GM19395 (cell line): ENCODE data around the gene TOX2.

Experiments used
- ATAC-seq: cut with Tn5 transposase; IDR thresholded peaks from one replicate; pipeline ENCODE4 v1.9.1; 2021; ENCODE audit warnings: mild to moderate bottlenecking, moderate library complexity; ENCODE audit not compliant: unreplicated experiment

Gene TOX2

GRCh38 chr20:43994486-43995100, 79.9 kb downstream of the TOX2 start:
- ATAC-seq, result no peak

- no peak for ATAC-seq
Observed at GRCh38 chr20:43995645-43996044, 81.0 kb downstream of the TOX2 start.

- no peak for ATAC-seq
Observed at GRCh38 chr20:43996240-43996930, 81.7 kb downstream of the TOX2 start.

GRCh38 chr20:43999848-44000247, 85.2 kb downstream of the TOX2 start:
- no peak for ATAC-seq

GRCh38 chr20:44001667-44002596, 87.3 kb downstream of the TOX2 start:
- peak; percentile 72 for ATAC-seq

GRCh38 chr20:44002861-44003260, 88.2 kb downstream of the TOX2 start:
- no peak for ATAC-seq

- no peak for ATAC-seq
Observed at GRCh38 chr20:44003609-44004008, 89.0 kb downstream of the TOX2 start.

GRCh38 chr20:44004306-44004915, 89.8 kb downstream of the TOX2 start:
- no peak for ATAC-seq

GRCh38 chr20:44005661-44006060, 91.0 kb downstream of the TOX2 start:
- no peak for ATAC-seq

GRCh38 chr20:44006126-44006525, 91.5 kb downstream of the TOX2 start:
- no peak for ATAC-seq

- no peak for ATAC-seq
Observed at GRCh38 chr20:44006578-44006977, 91.9 kb downstream of the TOX2 start.

GRCh38 chr20:44008806-44009678, 94.4 kb downstream of the TOX2 start:
- ATAC-seq, result no peak

GRCh38 chr20:44009679-44009992, 95.0 kb downstream of the TOX2 start:
- no peak for ATAC-seq

- no peak for ATAC-seq
Observed at GRCh38 chr20:44010162-44010704, 95.6 kb downstream of the TOX2 start.

- ATAC-seq, result no peak
Observed at GRCh38 chr20:44011251-44011940, 96.7 kb downstream of the TOX2 start.

- ATAC-seq, result no peak
Observed at GRCh38 chr20:44012466-44013226, 98.0 kb downstream of the TOX2 start.

GRCh38 chr20:44014807-44015732, 100.4 kb downstream of the TOX2 start:
- ATAC-seq, result no peak

- ATAC-seq, result no peak
Observed at GRCh38 chr20:44015733-44016103, 101.1 kb downstream of the TOX2 start.
